BLaER1 (cell line): ENCODE data around the gene ATP1B3.

Source experiments
- H3K27ac ChIP-seq: shearing (Covaris generic); formaldehyde crosslinking; 2 replicates; pipeline ENCODE4 v1.8.1; 2022
- H3K27me3 ChIP-seq: shearing (Covaris generic); formaldehyde crosslinking; 2 replicates; pipeline ENCODE4 v1.8.1; 2022
- H3K36me3 ChIP-seq: shearing (Covaris generic); formaldehyde crosslinking; 2 replicates; pipeline ENCODE4 v1.8.1; 2022
- H3K4me1 ChIP-seq: shearing (Covaris generic); formaldehyde crosslinking; 2 replicates; pipeline ENCODE4 v1.8.1; 2022
- H3K4me2 ChIP-seq: shearing (Covaris generic); formaldehyde crosslinking; 2 replicates; pipeline ENCODE4 v1.8.1; 2022
- H3K4me3 ChIP-seq: shearing (Covaris generic); formaldehyde crosslinking; 2 replicates; pipeline ENCODE4 v1.8.1; 2022
- H3K9ac ChIP-seq: shearing (Covaris generic); formaldehyde crosslinking; 2 replicates; pipeline ENCODE4 v1.8.1; 2022
- H3K9me3 ChIP-seq: shearing (Covaris generic); formaldehyde crosslinking; 2 replicates; pipeline ENCODE4 v1.8.1; 2022
- H4K20me1 ChIP-seq: shearing (Covaris generic); formaldehyde crosslinking; 2 replicates; pipeline ENCODE4 v1.8.1; 2022
- Cebpa-rat ChIP-seq: shearing (Covaris generic); IDR thresholded peaks from 2 replicates; pipeline ENCODE4 v1.8.1; 2022

Gene ATP1B3

GRCh38 chr3:141876381-141876890 lies at the start of gene ATP1B3:
TSS of gene ATP1B3 (plus strand) at chr3:141876643. CDS start at chr3:141876802, 159 bp downstream.
- peak within 1 kb of the TSS; percentile 97 for H3K9ac ChIP-seq
- peaks cover 43% of the 10 kb centered on the region for H3K4me1 ChIP-seq
- no peaks in the 10 kb centered on the region for H3K36me3 ChIP-seq
- peaks cover 8% of the 10 kb centered on the region for H3K27me3 ChIP-seq
- peak within 1 kb of the TSS; percentile 93 for H3K4me3 ChIP-seq
- no peak for TF ChIP-seq Cebpa-rat
- H4K20me1 ChIP-seq, result peaks cover 47% of the 10 kb centered on the region
- no peaks in the 10 kb centered on the region for H3K9me3 ChIP-seq
- peak within 1 kb of the TSS; percentile 90 for H3K4me2 ChIP-seq
- H3K27ac ChIP-seq, result peak within 1 kb of the TSS; percentile 94

GRCh38 chr3:141828487-141828886 lies 48.0 kb upstream of the ATP1B3 start:
- TF ChIP-seq Cebpa-rat, result no peak

GRCh38 chr3:141828890-141829289 lies 47.6 kb upstream of the ATP1B3 start:
- H3K27ac ChIP-seq, result no peak overlapping the region
- no peak overlapping the region for H3K9ac ChIP-seq
- no peaks in the 10 kb centered on the region for H4K20me1 ChIP-seq
- H3K27me3 ChIP-seq, result no peaks in the 10 kb centered on the region
- H3K36me3 ChIP-seq, result no peaks in the 10 kb centered on the region
- no peaks in the 10 kb centered on the region for H3K9me3 ChIP-seq
- H3K4me2 ChIP-seq, result no peak overlapping the region
- H3K4me1 ChIP-seq, result no peaks in the 10 kb centered on the region
- no peak for TF ChIP-seq Cebpa-rat
- H3K4me3 ChIP-seq, result no peak overlapping the region

More at GRCh38 chr3:141828487-141828886, 48.0 kb upstream of the ATP1B3 start:
- H3K4me1 ChIP-seq, result no peaks in the 10 kb centered on the region
- H3K27ac ChIP-seq, result no peak overlapping the region
- no peak overlapping the region for H3K4me3 ChIP-seq
- H4K20me1 ChIP-seq, result no peaks in the 10 kb centered on the region
- no peaks in the 10 kb centered on the region for H3K36me3 ChIP-seq
- no peak overlapping the region for H3K4me2 ChIP-seq
- H3K9me3 ChIP-seq, result no peaks in the 10 kb centered on the region
- no peak overlapping the region for H3K9ac ChIP-seq
- no peaks in the 10 kb centered on the region for H3K27me3 ChIP-seq

GRCh38 chr3:141830508-141830907 lies 45.9 kb upstream of the ATP1B3 start:
- Histone ChIP-seq H3K36me3 (no peaks in the 10 kb centered on the region), H3K9ac (no peak overlapping the region), H3K4me2 (no peak overlapping the region), H3K9me3 (no peaks in the 10 kb centered on the region), H3K4me1 (no peaks in the 10 kb centered on the region), H3K27ac (no peak overlapping the region), H3K27me3 (no peaks in the 10 kb centered on the region), H3K4me3 (no peak overlapping the region), H4K20me1 (no peaks in the 10 kb centered on the region)
- TF ChIP-seq Cebpa-rat, result no peak

- no peaks in the 10 kb centered on the region for H3K9me3 ChIP-seq
- no peaks in the 10 kb centered on the region for H4K20me1 ChIP-seq
- H3K36me3 ChIP-seq, result no peaks in the 10 kb centered on the region
- no peak overlapping the region for H3K4me2 ChIP-seq
- no peak for TF ChIP-seq Cebpa-rat
- no peak overlapping the region for H3K4me3 ChIP-seq
- no peaks in the 10 kb centered on the region for H3K27me3 ChIP-seq
- H3K27ac ChIP-seq, result no peak overlapping the region
- no peaks in the 10 kb centered on the region for H3K4me1 ChIP-seq
- H3K9ac ChIP-seq, result no peak overlapping the region
Observed at GRCh38 chr3:141834292-141834691, 42.2 kb upstream of the ATP1B3 start.

- Histone ChIP-seq H3K9me3 (no peaks in the 10 kb centered on the region), H3K9ac (no peak overlapping the region), H4K20me1 (no peaks in the 10 kb centered on the region), H3K36me3 (no peaks in the 10 kb centered on the region), H3K27ac (no peak overlapping the region), H3K4me2 (no peak overlapping the region), H3K4me3 (no peak overlapping the region), H3K4me1 (no peaks in the 10 kb centered on the region), H3K27me3 (no peaks in the 10 kb centered on the region)
- no peak for TF ChIP-seq Cebpa-rat
Observed at GRCh38 chr3:141835557-141836229, 40.8 kb upstream of the ATP1B3 start.

- no peak overlapping the region for H3K9ac ChIP-seq
- H3K4me3 ChIP-seq, result no peak overlapping the region
- no peaks in the 10 kb centered on the region for H4K20me1 ChIP-seq
- no peaks in the 10 kb centered on the region for H3K9me3 ChIP-seq
- H3K4me2 ChIP-seq, result no peak overlapping the region
- H3K36me3 ChIP-seq, result no peaks in the 10 kb centered on the region
- H3K27me3 ChIP-seq, result no peaks in the 10 kb centered on the region
- H3K27ac ChIP-seq, result no peak overlapping the region
- no peaks in the 10 kb centered on the region for H3K4me1 ChIP-seq
- no peak for TF ChIP-seq Cebpa-rat
Observed at GRCh38 chr3:141839389-141839788, 37.1 kb upstream of the ATP1B3 start.

- no peaks in the 10 kb centered on the region for H3K36me3 ChIP-seq
- no peak for TF ChIP-seq Cebpa-rat
- H4K20me1 ChIP-seq, result no peaks in the 10 kb centered on the region
- no peaks in the 10 kb centered on the region for H3K9me3 ChIP-seq
- H3K4me3 ChIP-seq, result no peak overlapping the region
- H3K4me2 ChIP-seq, result no peak overlapping the region
- no peak overlapping the region for H3K9ac ChIP-seq
- H3K4me1 ChIP-seq, result no peaks in the 10 kb centered on the region
- no peaks in the 10 kb centered on the region for H3K27me3 ChIP-seq
- H3K27ac ChIP-seq, result no peak overlapping the region
Observed at GRCh38 chr3:141840737-141841544, 35.5 kb upstream of the ATP1B3 start.

- no peaks in the 10 kb centered on the region for H3K9me3 ChIP-seq
- H3K27ac ChIP-seq, result no peak overlapping the region
- no peak for TF ChIP-seq Cebpa-rat
- no peaks in the 10 kb centered on the region for H3K4me1 ChIP-seq
- no peak overlapping the region for H3K9ac ChIP-seq
- H3K4me3 ChIP-seq, result no peak overlapping the region
- H3K27me3 ChIP-seq, result no peaks in the 10 kb centered on the region
- no peaks in the 10 kb centered on the region for H3K36me3 ChIP-seq
- H3K4me2 ChIP-seq, result no peak overlapping the region
- no peaks in the 10 kb centered on the region for H4K20me1 ChIP-seq
Observed at GRCh38 chr3:141844108-141844507, 32.3 kb upstream of the ATP1B3 start.

GRCh38 chr3:141844812-141845211 lies 31.6 kb upstream of the ATP1B3 start:
- Histone ChIP-seq H4K20me1 (no peaks in the 10 kb centered on the region), H3K9ac (no peak overlapping the region), H3K4me2 (no peak overlapping the region), H3K9me3 (no peaks in the 10 kb centered on the region), H3K4me1 (no peaks in the 10 kb centered on the region), H3K4me3 (no peak overlapping the region), H3K27me3 (no peaks in the 10 kb centered on the region), H3K36me3 (no peaks in the 10 kb centered on the region), H3K27ac (no peak overlapping the region)
- no peak for TF ChIP-seq Cebpa-rat
